Stimulated activated CD4-positive, alpha-beta T cell treated with anti-CD3 and anti-CD28 coated beads, TNF-alpha, amount 100 ng/mL, for 48 hours (primary cell): ENCODE data around the gene MAZ.

ENCODE experiments used
- DNase-seq, 3 donors: peaks; one replicate each; pipeline ENCODE4 v3.0.0-alpha.2; 2020; ENCODE audit warnings: low read depth in 3 of 3

The MAZ gene

GRCh38 chr16:29854520-29855100 lies 48.3 kb downstream of the MAZ start:
- DNase-seq, result no peak

GRCh38 chr16:29857133-29857760 lies 50.9 kb downstream of the MAZ start:
- no peak for DNase-seq

DNA sequence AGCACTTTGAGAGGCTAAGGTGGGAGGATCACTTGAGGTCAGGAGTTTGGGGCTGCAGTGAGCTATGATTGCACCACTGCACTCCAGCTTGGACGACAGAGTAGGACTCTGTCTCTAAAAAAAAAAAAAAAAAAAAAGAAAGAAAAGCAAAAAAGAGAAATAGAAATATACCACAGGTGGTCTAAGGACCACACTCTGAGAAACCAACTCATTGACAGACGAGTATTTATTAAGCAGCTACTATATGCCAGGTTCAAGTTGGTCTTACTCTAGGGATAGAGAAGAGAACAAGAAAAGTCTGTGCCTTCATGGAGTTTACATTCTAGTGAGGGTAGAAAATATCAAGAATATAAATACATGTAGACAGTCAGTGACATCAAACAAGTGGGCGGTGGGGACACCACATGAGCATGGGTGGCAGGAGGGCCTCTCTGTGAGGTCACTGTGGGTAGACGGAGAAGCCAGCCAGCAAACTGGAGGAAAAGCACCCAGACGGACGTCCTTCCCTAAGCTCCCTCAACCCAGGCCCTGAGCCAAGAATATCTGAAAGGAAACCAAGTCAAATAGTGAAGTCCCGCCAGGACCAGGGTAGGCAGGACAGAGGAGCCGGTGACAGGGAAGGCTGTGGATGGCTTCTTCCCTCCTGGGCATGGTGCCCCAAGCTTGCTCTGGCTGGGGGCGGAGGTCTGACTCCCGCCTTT lies 52.0 kb downstream of the MAZ start:
- DNase-seq, result no peak

GRCh38 chr16:29858974-29859373 lies 52.6 kb downstream of the MAZ start:
- DNase-seq, result no peak

DNA sequence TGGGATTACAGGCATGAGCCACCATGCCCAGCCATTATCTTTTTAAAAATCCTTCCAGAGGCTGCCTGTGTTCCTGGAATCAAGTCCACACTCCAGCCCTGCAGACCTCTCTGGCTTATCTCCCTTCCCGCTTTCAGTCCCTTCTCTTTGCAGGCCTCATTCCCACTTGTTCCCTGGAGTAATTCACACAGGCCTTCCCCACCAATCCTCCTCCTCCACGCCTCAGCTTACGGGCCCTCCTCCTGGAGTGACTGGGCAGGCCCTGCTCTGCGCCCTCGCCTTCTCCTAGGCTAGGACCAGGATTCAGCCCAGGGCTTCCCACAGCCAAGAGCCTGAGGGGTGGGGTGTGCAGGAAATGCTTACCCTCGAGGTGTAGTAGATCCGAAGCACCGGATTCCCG lies 53.9 kb downstream of the MAZ start:
- no peak for DNase-seq
